Bone marrow (tissue), 2 donors: Measurements from ENCODE around the gene GOLGA8N.
"Not testable (repeated sequence)": the region's sequence is repeated elsewhere in the genome, so short reads cannot be mapped to it uniquely, and the experiment has no call there.

Source experiments
- DNase-seq, 2 donors: peaks; one replicate each; lab custom pipeline; 2025; lab: John Stamatoyannopoulos, UW

GOLGA8N gene

DNA sequence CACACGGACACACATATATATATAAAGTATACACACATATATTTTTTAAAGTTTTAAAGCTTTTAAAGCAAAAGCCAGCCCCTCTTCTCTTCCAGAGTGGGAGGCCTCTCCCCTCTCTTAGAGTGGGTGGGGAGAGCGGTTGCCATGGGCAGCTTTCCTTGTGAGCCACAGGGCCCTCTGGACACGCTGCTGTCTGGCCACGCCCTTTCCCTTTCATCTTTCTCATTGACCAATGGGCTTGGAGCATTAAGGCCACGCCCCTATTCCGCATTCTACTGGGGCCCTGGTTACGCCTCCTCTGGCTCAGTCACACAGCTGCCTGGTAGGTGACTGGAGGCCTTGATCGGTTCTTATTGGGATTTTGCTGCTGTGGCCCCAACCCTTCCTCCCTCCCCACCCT is at the start of gene GOLGA8N:
TSS of gene GOLGA8N (plus strand) at position 306 of the 400 bp plus-strand sequence.
- not testable (repeated sequence) for DNase-seq

DNA sequence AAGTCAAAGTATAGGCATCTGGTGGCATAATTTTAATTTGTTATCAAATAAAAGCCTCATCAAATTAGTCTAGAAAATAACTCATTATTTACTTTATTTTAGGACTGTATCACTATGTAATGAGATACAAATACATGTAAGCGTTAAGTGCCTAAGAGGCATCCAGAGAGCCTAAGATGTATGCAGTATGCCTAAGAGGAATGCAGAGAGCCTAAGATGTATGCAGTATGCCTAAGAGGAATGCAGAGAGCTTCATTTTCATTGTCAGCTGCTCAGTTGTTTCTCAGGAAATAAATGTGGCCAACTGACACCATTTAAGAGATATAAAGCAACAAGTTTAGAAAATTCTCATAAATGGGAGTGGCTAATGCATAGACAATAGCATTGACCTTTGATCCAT is 49.8 kb upstream of the GOLGA8N start:
- not testable (repeated sequence) for DNase-seq

DNA sequence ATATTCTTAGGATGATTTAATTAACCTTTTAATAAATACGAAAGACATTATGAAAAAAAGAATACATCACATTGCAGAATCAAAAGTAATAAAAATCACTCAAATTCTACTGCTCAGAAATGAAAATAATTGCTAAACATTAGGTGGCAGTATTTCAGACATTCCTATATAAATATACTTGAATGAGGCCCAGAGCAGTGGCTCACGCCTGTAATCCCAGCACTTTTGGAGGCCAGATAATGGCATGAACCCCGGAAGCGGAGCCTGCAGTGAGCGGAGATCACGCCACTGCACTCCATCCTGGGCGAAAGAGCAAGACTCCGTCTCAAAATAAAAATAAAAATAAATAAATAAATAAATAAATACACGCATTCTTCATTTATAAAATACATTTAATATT is 48.1 kb upstream of the GOLGA8N start:
- not testable (repeated sequence) for DNase-seq

DNA sequence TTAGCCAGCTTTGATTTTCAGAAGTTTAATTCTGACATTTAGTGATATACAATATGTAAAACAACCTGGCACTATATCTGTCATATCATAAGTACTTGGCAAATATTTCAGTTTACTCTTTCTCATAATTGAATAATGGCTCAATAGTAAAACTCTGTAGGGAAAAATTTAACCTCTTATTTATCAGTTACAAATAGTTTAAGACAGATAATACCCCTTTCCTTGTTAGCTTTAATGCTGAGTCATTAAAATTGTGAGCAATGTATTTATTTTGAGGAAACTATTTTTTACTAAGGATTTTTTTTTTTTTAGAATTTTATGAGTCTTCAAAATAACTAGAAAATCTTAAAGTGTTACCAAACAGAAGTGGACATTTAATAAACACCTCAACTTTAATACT is 38.7 kb upstream of the GOLGA8N start:
- DNase-seq, result not testable (repeated sequence)

DNA sequence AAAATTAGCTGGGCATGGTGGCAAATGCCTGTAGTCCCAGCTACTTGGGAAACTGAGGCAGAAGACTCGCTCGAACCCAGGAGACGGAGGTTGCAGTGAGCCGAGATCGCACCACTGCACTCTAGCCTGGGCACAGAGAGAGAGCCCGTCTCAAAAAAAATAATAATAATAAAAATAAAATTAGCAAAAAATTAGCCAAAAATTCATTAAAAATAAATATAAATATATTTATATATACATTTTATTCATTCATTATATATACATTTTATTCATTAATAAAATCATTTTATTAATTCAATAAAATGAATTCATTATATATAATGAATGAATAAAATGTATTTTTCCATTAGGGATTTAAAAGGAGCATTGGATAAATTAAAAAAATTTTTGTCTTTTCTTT is 31.1 kb upstream of the GOLGA8N start:
- not testable (repeated sequence) for DNase-seq

DNA sequence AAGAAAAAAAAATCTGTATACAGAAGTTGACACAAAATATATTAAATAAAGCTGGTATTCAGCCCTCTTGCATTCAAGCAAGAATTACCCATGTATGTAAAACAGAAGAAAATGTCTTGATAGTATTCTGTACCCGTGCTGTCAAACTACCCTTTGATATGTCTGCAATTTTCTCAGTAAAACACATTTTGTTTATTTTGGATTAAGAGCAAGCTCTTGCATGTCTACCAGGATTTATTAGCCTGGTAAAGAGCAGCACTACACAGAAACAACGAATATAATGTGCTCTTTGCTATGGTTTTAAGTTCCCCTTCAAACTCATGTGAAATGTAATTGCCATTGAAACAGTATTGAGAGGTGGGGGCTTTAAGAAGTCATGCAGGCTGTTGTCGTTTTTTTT is 24.3 kb upstream of the GOLGA8N start:
- DNase-seq, result not testable (repeated sequence)

DNA sequence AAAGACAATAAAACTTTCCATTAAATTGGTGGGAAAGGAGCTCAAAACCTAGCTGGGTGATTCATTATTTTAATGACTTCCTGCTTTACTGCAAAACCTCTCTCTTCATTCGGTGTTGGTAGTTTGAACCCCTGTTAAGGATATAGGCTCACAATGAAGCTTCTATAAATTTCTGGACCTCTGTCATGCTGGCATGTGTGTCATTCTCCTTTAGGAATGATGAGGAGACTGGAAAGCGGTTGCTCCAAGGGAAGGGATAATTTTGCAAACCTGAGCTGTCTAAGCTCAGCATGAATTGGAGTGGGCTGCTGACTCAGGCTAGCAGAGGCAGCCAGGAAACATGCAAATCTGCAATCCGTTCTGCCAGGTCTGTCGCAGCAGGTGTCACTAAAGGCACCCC is 14.8 kb upstream of the GOLGA8N start:
- DNase-seq, result not testable (repeated sequence)

DNA sequence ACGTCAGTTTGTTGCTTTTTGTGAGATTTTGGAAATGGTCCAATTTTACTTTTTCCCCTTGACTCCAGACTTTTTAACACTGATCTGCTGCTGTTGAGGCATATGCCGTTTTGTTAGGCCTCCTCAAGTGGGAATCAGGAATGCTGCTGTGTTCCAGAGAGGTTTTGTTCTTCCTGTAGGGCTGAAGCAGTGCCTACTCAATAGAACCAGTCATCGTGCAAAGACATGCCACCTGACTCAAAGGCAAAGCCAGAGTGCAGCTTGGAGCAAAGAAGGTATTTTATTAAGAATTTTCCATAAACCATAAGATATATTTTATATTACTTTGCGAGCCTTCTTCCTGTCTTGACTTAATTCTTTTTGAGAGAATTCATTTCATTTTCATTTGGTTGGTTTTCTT is 7.4 kb upstream of the GOLGA8N start:
- not testable (repeated sequence) for DNase-seq

DNA sequence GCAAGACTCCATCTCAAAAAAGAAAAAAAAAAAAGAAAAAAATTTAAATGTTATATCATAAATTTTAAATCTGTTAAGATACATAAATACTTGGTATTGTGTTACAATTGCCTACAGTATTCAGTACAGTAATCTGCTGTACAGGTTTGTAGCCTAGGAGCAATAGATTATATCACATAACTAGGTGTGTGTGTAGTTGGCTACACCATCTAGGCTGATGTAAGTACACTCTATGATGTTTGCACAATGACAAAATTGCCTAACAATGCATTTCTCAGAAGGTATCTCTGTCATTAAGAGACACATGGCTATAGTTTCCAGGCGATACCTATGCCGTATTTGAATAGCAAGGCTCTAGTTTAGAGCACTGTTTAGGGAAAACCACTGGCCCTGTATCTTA is 16.3 kb downstream of the GOLGA8N start:
- DNase-seq, result not testable (repeated sequence)

DNA sequence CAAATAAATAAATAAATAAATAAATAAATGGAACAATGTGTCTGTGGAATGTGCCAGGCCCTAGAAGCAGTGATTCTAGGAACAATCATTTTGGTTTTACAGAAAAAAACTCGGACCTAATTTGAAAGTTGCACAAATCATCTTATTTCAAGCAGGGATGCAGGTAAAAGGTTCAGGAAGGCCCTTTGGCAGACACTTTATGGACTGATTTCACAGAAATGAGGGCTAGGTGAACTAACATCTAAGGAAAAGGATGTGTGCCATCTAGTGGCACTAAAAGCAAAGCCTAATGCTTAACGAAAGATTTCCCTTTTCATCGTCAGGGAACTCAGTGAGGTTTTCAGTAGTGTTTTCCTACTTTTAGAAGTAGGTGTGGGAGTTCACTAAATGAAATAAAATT is 17.5 kb downstream of the GOLGA8N start:
- not testable (repeated sequence) for DNase-seq

DNA sequence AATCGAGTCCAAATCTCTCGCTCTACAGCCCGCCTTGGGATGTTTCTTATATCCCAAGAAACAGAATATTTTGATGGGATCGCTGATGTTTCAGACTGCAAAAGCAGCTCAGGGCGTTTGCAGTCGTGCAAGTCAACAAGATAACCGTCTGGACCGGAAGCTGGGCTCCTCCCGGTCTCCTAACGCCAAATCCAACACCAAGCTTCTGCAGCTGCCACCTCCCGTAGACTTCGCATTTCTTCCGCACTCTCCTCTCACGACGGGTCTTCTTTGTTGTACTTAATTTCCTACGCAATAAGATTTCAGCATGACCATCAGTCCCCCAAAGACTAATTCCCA is 21.4 kb downstream of the GOLGA8N start:
- DNase-seq, result not testable (repeated sequence)

DNA sequence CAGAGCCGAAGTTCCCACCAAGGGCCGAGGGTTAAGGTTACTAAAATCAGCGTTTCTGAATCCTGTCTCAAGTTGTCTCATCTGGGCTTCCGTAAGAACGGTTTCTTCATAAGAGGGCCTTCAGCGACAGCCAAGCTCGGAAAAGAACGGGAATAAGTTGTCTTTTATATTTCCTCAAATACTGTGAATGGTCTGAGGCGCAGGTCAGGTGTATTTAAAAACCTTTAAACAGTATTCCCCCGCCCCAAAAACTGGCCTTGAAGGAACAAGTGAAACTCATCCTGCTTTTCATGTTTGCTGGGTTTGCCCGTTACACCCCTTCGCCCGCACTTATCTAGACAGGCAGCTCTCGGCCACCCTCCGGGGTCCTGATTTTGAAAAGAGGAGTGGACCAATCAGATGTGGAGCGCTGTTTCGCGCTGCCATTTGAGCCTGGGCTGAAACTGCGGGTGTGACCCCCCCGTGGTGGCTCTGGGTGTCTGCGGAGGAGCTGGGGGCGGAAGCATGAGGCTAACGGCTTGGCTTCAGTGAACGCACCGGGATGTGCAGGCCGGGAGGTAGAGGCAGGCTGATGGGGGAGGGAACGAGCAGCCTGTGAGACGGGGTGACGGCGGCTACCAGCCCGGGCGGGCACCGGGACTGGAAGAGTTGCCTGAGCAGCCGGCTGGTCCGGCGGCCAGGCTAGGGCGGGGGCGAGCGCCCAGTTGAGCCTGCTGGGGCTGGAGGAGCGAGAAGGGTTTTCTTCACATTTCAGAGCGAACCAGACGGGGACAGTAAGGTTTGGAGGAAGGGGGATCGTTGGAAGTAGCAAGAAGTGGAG is 22.0 kb downstream of the GOLGA8N start, which contains the start of gene ARHGAP11A:
TSS of gene ARHGAP11A (plus strand) at position 454 of the 820 bp plus-strand sequence. CDS start 708 bp downstream, outside the sequence.
- DNase-seq, result not testable (repeated sequence)

DNA sequence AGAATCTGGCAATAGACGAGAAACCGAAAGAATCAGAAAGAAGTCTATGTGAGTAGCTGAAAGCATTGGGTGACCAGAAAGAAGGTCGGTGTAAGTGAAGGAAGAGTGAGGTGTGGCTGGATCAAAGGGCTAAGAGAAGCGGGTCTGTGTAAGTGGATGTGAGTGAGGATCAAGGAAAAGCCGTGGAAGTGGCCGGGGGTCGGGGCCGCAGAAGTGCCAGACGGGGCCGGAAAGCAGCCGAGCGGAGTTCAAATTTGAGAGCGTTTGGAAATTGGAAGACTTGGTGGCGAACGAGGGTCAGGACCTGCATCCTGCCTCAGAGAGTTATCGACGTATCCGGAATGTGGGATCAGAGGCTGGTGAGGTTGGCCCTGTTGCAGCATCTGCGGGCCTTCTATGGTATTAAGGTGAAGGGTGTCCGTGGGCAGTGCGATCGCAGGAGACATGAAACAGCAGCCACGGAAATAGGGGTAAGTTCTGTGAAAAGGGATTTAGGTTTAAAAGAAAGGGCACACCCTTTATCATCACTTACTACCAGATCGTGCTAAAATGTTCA is 22.7 kb downstream of the GOLGA8N start:
- DNase-seq, result not testable (repeated sequence)

DNA sequence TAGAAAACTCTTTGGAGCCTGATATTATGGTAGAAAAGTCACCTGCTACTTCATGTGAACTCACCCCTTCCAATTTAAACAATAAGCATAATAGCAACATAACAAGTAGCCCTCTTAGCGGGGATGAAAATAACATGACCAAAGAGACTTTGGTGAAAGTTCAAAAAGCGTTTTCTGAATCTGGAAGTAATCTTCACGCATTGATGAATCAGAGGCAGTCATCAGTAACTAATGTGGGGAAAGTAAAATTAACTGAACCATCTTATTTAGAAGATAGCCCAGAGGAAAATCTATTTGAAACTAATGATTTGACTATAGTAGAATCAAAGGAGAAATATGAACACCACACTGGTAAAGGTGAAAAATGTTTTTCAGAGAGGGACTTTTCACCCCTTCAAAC is 43.2 kb downstream of the GOLGA8N start:
- no peak for DNase-seq

DNA sequence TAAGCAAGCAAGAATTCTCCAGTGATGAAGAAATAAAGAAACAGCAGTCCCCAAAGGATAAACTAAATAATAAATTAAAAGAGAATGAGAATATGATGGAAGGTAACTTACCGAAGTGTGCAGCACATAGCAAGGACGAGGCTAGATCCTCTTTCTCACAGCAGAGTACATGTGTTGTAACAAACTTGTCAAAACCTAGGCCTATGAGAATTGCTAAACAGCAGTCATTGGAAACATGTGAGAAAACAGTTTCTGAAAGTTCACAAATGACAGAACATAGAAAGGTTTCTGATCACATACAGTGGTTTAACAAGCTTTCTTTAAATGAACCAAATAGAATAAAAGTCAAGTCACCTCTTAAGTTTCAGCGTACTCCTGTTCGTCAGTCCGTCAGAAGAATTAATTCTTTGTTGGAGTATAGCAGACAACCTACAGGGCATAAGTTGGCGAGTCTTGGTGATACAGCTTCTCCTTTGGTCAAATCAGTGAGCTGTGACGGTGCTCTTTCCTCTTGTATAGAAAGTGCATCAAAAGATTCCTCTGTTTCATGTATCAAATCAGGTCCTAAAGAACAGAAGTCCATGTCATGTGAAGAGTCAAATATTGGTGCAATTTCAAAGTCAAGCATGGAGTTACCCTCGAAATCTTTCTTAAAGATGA is 43.8 kb downstream of the GOLGA8N start:
- DNase-seq, result no peak

DNA sequence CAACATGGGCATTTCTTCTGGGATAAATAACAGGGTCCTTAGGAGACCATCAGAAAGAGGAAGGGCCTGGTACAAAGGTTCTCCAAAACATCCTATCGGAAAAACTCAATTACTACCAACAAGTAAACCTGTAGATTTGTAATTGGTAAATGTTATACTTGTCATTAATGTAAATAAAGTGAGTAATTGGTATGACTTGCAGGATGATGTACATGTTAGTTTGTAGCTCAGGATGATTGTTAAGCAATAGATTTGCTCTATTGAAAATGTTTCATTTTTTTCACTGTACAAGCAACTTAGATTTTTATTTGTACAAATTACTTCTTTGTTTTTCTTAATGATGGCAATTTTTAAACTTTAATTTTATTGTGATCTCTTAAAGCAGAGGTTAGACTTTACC is 44.4 kb downstream of the GOLGA8N start:
- no peak for DNase-seq

DNA sequence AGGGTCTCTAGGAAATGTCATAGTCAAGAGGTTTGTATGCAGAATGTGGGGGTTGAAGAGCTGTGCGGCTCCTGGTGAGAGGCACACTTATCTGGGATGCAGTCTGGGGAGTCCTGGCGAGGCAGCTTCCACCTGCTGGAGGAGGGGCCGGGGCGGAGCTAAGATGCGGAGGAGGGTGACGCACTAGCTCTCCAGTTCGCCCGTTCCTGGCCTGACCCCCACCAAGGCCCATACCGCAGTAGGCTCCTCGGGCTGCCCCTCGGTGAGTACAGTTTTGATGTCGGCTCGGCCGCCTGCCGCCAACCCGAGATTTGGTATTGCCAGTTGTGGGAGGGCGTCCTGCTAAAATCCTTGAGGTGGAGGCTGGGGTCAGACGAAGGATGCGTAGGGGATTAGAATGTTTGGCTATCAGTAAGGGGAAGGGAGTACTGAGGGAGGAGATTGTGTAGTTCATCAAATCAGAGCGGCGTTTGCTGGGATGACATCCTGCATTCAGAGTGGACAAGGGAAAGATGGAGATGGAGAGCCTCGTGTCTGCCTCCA is 48.3 kb downstream of the GOLGA8N start, which contains the start of gene SCG5:
TSS of gene SCG5 (plus strand) at position 194 of the 543 bp plus-strand sequence. CDS start 1,883 bp downstream, outside the sequence.
- no peak for DNase-seq

DNA sequence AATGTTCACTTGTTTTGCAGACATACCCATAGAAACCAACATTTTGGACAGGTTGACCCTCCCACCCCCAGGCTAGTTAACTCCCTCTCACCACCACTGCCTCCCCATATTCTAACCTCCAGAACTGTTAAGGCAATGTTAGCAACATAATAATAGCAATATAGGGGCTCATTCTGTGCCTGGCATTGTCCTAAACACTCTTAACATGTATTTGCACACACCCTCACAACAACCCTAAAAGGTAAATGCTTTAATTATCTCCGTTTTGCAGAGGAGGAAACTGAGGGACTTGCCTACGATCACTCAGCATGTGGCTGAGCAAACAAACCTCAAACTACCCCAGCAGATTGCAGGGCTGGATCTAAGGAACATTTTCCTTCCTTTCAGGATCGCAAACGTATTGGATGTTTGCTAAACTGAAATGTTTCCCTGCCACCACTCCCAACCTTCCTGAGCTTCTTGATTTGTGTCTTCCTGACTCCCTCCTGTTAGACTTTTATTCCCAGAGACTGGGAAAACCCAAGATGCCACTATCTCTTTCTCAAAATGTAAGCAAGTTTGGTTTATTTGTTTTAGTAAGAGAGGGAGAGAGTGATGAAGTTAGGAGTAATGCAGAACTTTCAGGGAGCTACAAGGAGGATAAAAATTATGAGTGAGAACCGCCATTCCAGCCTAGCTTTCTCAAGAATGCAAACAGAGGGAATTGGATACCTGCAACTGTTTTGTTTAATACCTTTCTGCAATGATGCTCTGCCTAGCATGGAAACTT is 49.6 kb downstream of the GOLGA8N start:
- no peak for DNase-seq

DNA sequence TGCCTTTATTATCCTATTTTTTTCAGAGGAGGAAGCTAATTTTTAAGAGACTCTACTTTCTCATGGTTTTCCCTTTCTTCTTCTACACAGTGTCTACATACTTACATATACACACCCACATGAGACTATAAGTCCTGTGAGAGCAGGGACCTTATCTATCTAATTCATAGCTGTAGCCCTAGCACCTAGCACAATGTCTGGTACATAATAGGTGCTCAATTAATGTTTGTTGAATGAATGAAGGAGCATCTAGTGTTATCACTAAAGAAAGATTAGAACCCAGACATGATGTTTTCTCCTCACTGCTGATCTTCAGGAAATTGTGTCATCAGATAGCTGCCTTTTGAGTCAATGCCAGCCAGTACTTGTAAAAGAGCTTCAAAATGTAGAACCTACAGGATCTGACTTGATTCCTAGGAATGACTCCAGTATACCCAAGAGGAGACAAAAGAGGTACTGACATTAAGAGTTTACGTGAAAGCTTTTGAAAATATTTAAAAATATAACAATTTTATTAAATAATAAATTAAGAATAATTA is 50.7 kb downstream of the GOLGA8N start:
- DNase-seq, result no peak

DNA sequence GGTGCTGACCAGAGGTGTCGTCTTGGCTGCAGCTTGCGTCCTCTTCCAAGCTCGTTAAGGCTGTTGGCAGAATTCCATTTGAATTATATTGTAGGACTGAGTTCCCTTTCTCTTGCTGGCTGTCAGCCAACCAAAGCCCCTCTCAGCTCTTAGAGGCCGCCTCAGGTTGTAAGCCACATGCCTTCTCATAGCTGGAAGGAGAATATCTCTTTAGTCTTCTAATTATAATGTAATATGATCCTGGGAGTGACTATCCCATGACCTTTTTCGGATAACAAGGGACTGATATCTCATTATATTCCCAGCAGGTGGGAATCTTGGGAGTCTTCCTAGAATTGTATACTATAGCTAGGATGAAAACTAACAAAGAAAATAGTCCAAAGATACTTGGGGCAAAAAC is 53.0 kb downstream of the GOLGA8N start:
- DNase-seq, result no peak

DNA sequence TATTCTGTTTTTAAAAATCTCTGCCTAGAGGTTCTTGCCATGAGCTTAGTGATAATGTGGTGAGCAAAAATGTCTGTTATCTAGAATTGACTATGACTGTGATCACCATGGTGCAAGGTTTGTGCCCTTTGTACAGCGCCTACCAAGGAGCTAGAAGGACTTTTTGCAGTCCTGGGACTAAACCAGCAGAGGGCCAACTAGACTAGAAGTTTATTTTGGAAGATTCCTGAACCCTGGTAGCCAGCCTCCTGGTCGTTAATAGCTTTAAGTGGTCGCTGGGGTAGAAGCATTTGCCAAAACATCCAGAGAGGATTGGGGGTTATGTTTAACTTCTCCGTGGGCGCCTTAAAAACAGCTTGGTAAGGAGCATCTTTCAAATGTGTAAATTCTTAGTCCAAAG is 56.1 kb downstream of the GOLGA8N start:
- no peak for DNase-seq
